NCI-H2227 (cell line): ENCODE results near the gene SGCA.
A peak's percentile ranks its signal among the peaks of the same experiment; 100 is the strongest.

Source experiments
- DNase-seq: peaks from one replicate; lab custom pipeline; 2025; ENCODE audit not compliant: unreplicated experiment; lab: John Stamatoyannopoulos, UW

SGCA gene

DNA sequence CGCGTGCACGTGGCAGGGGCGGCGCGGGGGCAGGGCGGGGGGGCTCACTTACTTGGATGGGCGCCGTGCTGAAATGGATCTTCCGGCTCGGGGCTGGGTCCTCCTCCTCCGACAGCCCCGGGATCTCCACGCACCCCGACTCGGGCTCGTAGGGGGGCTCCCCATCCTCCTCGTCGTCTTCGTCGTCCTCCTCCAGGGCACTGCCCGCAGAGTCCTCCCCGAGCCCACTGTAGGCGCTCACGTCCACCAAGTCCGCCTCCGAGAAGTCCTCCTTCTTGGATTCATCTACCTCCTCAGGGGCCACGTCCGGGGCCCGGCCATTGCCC lies 16.8 kb upstream of the SGCA start:
- DNase-seq: no peak

DNA sequence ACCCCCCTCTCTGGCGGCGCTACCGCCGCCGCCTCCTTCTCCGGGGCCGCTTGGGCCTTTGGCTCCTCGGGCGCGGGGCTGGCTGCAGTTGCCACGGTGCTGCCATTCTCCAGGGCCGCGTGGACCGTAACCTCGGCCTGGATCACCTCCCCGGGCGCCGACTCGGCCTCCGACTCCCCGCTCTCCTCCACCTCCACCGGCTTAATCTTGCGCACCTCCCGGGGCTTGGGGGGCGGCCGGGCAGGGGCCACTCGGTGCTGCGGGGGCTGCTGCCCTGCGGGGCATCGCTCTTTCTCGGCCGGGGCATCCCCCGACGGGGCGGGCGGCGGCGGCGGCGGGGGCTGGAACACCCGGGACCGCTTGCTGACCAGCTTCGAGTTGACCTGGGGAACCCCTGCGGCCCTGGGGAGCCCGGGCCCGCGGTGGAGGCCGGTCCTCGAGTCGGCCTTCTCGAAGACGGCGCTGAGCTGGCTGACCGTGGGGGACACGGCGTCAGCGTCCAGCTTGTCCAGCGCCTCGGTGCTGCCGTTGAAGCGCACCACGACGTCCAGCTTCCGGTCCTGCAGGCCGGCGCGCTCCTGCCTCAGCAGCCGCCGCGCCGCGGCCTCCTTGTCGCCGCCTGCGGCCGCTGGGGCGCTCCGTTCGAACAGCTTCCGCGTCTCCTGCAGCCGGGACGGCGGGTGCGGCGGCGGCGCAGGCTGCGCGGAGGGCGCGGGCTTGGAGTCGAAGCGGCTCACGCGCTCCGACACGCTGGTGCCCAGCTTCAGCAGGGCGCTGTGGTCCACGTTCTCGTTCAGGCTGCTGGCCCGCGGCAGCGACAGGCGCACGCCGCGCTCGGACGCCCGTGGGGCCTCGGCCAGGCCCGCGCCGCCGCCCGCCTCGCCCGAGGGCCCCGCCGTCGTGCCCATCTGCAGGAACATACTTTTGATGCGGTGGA lies 16.1 kb upstream of the SGCA start:
- peak; percentile 72 for DNase-seq

DNA sequence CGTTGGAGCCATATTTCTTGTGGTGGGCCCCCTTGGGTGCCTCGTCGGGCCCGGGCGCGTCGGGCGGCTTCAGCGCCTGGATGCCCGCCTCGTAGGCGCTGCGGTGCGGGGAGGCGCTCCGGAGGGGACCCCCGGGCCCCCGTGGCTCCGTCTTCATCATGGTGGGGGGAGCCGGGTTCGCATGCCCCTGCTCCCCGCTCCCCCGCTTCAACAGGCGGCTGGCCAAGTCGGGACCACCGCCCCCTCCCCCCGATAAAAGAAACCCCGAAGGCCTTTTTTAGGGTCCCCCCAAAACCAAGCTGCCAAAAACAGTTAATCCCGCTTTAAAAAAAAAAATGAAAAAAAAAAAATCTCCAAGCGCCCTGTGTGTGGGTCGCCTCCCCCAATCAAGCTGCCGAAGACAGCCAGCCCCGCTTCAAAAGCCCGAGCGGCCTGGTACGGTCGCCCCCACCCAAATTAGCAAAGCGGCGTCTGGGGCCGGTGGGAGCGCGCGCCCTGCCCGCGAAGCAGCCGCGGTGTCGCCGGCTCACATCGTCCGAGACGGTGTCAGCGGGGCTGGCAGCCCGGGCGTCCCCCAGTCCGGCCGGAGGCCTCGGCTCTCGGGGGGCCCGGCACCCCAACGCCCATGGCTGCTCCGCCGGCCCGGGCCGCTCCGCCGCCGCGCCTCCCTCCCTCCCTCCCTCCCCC lies 15.3 kb upstream of the SGCA start, which contains the start of gene PPP1R9B:
Gene PPP1R9B (minus strand): TSS at position 324 of the 687 bp plus-strand sequence. CDS start 164 bp downstream, at position 160.
- DNase-seq: peak; percentile 63

DNA sequence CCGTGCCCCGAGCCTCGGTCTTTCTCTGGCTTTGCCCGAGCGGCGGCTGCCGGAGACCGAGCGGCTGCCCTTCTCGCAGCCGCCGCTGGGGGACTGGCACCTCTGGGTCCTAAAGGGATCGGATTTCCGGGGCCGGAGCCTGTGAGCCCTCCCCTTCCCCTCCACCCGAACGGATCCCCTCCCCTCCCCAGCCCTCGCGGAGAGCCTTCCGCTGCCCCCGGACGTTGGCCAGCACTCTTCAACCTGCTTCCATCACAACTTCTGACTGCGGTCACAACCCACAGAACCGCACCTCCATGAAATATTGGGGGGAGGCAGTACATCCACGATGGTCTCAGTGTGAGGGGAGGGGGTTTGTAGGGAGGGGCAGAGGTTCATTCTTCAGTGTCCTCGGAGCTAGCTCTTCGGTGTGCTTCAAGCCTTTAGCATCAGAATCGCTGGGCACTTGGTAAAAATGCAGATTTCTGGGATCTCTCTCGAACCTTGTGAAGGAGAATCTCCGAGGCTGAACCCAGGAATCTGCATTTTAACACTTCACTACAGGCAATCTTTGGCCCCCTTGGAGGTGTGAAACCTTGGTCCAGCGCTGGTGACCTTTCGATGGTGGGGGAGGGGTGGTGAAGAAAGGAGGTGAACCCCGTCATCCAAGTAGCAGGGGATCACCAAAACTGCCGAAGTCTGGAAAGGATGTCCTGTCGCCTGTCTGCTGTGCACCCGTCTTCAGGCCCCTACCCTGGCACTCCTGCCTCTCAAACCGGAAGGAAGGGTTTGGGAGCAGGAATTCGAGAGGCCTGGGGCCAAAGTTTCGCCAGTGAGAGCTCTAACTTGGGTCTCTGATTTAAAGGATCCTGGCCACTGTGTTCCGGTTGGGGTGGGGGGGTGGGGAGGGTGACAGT lies 14.5 kb upstream of the SGCA start:
- peak; percentile 93 for DNase-seq

DNA sequence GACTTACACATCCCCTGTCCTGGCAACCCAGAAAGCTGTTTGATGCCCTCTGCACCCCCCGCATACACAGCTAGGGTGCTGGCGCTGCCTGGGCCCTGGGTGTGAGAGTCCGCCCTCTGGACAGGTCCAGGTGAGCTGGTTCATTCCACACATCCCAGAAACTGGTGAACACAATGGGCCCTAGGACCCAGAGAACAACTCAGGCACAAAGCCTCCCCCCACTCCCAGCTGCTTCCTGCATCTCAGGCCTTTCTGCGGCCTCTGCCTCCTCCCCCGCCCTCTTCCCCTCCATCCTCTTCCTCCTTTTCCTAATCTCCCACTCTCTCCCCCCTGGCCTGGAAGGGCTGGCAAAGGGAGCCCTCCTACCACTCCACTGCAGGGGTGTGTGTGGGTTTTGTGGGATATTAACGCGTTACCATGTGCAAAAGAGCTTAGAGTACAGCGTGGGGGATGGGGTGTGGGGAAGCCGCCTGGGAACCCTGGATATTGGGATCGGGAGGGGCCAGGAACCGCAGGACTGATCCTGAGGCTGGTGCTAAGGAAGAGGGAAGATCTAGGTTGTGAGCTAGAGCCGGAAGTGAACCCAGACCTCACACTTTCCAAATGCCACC lies 13.8 kb upstream of the SGCA start:
- DNase-seq: peak; percentile 82

DNA sequence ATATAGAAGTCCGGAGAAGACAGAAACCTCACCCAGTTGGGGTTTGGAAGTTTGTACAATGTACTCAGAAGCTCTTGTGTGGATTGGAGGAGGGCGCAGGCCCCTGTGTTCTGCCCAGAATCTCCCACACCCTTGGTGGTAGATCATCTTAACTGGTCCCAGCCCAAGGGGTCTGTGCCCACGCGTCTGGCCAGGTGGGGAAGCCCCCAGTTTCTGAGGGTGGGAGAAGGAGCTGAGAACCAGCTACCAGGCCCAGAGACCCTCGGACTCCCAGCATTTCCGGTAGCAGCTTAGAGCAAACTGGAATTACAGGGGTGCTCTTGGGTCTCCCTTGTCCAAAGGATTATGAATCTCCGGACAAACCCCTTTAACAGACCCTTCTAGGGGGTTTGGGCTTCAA lies 13.1 kb upstream of the SGCA start:
- DNase-seq: no peak

DNA sequence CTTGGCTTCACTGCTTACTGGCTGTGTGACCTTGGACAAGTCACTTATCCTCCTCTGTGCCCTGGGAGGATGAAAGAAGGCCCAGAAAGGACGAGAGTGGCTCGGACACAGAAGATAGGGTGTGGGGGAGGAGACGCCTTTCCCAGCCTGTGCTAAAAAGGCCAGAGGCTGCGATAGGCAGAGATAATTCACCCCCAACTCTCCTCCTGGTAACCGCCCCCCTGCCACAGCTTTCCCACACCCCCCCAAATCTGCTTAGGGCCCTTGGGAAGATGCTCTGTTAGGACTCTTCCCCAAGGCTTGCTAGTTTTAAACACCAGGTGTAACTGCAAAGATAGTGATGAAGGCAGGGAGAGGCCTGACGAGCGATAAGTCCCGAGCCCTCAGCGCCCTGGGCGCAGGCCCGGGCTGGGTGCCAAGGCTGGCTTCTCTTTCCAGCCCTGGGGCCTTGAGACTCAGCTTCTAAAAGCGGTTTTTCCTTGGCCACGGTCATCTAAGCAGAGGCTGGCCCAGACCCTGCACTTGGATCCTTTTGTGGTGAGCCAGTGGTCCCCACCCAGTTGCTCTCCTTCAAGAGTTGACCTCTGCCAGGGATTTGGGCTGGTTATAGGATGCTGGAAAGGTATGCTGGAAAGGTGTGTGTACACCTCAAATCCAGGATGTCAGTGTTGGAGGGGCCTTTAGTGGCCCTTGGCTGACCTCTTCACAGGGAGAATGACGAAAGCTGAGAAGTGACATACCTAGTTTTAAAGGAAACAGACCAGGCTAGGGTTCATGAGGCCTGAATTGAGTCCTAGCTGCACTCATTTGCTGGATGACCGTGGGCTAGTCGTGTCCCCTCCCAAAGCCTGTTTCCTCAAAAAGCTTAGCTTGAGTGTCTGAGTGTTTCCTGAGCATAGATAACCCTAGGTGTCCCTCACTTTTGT lies 11.9 kb upstream of the SGCA start:
- no peak for DNase-seq

DNA sequence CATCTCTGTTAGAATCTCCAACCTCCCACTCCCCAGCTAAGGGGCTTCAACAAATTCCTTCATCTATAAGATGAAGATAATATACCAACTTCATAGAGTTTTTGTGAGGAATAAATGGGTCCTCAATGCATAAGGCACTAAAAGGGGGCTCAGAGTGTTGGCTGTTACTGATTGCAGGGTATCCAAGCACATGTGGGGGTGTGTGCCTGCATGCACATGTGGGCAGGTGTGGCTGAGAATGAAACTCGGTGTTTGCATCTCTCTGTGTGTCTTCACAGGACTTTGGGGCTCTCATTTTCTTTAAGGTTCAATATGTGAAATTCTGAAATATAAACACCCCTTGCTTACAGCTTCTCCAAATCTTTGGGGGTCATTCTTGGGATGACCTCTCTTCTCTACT lies 11.2 kb upstream of the SGCA start:
- no peak for DNase-seq

DNA sequence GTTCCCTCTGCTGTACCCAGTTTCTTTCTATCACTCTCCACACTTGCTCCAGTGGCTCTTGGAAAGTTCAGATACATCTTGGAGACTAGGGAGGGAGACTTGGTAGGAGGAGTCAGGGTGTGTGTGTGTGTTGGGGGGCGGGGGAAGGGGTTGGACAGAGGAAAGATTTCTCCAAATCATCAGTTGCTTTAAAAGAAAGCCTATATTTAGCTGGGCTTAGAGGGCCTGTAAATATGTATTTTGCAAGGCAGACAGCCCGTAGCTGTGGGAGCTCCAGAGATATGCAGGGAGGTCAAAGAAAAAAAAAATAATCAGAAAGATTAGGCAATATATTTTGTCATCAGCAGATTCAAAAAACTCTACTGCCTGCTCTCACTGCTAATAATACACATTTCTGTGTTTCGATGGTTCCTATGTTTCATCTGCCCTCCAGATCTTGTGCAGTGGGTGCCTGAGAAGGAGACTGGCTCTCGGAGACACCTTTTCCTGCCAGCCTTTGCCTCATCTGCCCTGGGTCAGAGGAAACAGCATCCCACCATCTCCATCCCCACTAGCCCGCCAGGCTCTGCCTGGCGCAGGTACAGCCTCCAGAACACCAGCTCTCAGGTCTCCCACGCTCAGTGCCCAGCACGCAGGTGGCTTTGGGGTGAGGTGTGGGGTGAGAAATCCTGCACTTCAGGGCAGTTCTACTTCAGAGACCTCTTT lies 10.5 kb upstream of the SGCA start:
- peak; percentile 45 for DNase-seq

DNA sequence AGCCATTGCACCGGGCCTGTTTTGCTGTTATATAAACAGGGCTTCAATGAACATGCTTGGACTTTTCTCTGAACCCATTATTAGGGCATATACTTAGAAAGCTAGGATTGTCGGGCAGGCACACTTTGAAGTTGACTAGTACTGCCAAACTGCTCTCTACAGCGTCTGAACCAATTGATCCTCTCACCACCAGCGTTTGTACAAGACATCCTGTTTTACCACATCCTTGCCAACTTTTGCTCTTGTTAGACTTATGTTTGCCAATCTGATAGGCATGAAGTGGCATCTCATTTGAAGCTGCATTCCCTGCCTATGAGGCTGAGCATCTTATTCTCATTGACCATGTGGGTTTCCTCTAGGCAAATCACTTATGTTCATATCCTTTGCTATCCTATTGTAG lies 7.9 kb upstream of the SGCA start:
- DNase-seq: no peak

DNA sequence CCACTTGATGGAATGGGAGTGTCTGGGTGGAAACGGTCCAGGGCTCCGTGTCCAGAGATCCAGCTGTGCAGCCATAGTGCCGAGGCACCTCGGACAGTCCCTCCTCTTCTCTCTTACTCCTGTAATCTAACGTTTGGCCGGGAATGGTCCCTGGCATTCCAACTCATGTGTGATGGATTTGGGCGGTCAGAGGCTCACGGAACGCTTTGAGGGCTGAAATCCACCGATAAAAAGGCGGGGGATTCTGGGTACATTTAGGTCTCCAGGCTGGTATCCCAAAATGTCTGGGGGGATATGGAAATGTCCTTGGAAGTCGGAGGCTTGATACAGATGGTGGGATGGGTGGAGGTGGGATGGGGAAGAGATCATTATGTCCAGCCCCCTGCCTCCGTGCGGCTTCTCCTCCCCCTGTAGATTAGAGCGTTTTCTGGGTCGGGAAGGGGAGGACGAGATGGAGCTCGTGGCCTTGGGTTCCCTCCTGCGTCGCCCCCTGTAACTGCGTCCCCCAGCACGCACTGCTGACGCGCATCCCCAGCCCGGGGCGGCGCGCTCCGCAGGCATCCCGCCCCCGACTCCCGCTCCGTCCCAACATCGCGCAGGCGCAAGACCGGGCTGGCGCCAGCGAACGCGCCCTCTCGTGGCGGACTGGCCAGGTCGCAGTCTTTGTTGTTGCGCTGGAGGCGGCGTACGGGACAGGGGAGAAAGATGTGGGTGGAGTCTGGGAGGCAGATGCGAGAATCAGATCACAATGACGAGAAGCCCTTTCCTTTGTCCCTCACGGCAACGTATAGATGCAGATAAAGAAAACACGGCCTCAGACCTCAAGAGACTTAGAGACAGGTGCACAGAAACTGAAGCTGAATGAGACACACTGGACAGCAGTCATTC lies 4.5 kb upstream of the SGCA start:
- DNase-seq: peak; percentile 98

DNA sequence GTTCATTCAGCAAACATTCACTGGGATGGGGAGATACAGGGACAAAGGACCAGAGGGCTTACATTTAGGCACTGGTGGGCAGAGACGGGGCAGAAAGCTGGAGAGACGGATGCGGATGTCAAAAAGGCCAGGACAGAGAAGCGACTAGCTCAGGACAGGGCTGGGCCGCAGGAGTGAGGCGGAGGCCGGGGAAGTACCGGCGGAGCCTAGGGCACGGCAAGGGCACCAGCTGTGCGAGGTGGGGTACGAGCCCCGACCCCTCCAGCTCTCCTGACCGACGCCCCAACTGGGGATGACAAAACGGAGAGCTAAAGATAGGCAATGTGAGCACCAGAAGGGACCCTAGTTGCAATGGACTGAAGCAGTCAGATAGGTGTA lies 3.9 kb upstream of the SGCA start:
- DNase-seq: no peak

DNA sequence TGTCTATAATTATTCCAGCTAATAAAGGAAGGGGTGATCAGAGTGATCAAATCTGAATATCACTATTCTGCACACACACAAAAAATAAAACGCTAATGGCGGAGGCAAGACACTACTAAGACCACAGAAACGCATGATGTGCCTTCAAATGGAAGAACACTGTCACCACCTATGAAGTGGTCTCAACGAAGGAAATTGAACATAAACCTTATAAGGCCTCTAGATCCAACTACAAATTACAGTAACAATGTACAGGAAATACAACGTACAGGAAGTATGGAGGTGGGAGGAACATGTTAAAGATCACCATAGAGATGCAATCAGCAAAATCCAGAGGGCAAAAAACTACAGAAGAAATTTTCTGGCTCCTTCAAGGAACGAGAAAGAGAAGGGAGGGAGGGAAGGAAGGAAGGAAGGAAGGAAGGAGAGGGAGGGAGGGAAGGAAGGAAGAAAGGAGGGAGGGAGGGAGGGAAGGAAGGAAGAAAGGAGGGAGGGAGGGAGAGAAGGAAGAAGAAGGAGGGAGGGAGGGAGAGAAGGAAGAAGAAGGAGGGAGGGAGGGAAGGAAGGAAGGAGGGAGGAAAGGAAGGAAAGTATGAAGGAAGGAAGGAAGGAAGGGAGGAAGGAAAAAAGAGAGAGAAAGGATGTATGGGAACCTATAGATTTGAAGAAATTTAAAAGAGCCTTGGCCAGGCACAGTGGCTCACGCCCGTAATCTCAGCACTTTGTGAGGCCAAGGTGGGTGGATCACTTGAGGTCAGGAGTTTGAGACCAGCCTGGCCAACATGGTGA lies 3.1 kb upstream of the SGCA start:
- DNase-seq: no peak

DNA sequence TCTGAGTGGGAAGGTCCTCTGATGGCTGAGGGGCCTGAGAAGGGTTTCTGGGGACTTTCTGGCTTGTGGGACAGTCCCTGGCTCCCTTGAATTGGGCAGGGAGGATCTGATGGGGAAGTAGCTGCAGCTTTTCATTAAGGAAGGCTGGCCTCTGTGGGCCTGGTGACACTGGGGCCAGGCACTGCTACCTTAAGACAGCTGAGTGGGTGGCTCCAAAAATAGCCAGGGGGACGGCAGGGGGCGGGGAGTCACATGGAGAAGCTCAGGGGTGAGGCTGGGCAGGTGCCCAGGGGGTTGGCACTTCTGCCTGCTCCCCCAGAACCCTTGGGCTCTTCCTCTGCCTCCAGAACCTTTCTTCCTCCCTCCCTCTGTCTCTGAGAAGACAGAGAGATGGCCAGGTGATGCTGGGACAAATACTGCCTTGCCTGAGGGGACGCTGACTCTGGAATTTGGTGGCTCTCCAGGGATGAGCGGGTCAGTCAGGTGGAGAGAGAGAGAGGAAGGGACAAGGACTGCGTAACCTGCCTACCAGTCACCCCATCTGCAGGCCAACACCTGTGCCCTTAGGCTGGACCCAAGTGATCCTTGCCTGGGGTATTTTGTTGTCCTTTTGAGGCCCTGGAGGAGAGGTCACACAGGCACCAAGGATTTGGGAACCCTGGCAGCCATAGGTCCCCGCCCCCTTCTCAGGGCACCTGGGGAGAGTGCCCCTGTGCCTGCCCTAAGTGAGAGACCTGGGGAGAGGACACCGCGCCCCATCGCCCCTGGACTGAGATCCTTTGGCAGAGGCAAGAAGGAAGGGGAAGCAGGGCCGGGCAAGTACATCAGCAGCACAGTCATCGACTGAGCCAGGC lies 1.7 kb upstream of the SGCA start:
- DNase-seq: no peak

DNA sequence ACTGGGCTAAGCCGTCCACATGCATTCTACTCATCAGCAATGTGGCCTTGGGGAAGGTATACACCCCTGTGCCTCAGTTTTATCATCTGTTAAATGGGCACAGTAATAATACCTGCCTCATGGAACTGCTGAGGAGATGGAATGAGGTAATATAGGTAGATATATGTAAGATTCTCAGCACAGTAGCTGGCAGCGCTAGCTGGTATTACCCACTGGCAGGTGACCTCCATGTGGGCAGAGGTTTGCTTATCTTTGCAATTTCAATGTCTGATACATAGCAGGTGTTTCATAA lies 1.2 kb upstream of the SGCA start:
- no peak for DNase-seq

DNA sequence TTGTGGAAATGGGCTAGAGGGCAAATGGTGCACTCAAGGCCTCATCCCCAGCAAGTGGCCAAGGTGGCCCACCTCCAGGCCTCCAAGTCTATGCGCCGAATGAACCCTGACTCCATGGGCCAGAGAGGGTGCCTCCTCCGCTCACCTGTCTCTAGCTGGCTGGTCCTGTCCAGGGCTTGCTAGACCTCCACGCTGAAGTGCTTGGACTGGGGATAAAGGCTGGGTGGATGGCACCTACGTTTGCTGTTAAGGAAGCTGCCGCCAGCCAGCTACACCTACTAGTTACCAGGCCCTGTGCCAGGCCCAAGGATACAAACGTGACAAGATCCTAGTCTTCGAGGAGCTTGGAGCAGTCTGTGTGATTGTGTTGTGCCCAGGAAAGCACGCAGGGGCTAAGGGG lies 739 bp upstream of the SGCA start:
- DNase-seq: no peak

DNA sequence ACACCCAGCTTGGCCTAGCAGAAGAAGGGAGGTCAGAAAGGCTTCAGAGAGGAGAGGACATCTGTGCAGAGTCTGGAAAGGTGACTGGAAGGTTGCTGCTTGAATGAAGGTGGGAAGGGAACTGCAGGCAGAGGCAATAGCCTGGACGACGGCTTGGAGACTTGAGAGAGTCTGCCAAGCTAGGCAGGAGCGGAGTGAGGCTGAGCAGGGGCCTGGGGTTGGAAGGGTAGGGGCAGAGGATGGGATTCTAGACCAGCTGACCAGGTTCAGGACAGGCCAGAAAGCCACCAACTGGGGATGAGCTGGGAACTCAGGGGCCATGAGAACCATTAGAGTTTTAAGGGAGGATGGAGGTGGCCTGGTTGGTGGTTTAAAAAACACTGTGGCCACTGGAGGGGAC lies 339 bp upstream of the SGCA start:
- DNase-seq: no peak
